HG03520 (cell line): ENCODE measurements around the gene TUBA4A.
A peak's percentile ranks its signal among the peaks of the same experiment; 100 is the strongest.
"Not testable (repeated sequence)": the region's sequence is repeated elsewhere in the genome, so short reads cannot be mapped to it uniquely, and the experiment has no call there.

Experiments used
- ATAC-seq: cut with Tn5 transposase; IDR thresholded peaks from one replicate; pipeline ENCODE4 v1.9.1; 2021; ENCODE audit warnings: mild to moderate bottlenecking, moderate library complexity; ENCODE audit not compliant: unreplicated experiment

TUBA4A gene

GRCh38 chr2:219214141-219214540 is 39.6 kb downstream of the TUBA4A start:
- ATAC-seq, result no peak

- ATAC-seq, result no peak
Observed at GRCh38 chr2:219213486-219214071, 40.1 kb downstream of the TUBA4A start.

GRCh38 chr2:219213026-219213415 is 40.7 kb downstream of the TUBA4A start:
- ATAC-seq, result no peak

GRCh38 chr2:219210886-219211362 is 42.8 kb downstream of the TUBA4A start:
- ATAC-seq, result no peak

- no peak for ATAC-seq
Observed at GRCh38 chr2:219210196-219210885, 43.4 kb downstream of the TUBA4A start.

GRCh38 chr2:219209236-219210195 is 44.2 kb downstream of the TUBA4A start:
- no peak for ATAC-seq

- ATAC-seq, result no peak
Observed at GRCh38 chr2:219207884-219208740, 45.6 kb downstream of the TUBA4A start.

GRCh38 chr2:219207134-219207883 is 46.4 kb downstream of the TUBA4A start:
- ATAC-seq, result no peak

- peak; percentile 97 for ATAC-seq
Observed at GRCh38 chr2:219206328-219207133, 47.2 kb downstream of the TUBA4A start, which contains the start of gene ZFAND2B. Gene ZFAND2B (plus strand): TSS chr2:219206782. CDS start chr2:219206988, 206 bp downstream.

- ATAC-seq, result no peak
Observed at GRCh38 chr2:219205981-219206327, 47.8 kb downstream of the TUBA4A start.

- no peak for ATAC-seq
Observed at GRCh38 chr2:219205165-219205538, 48.6 kb downstream of the TUBA4A start.

GRCh38 chr2:219204425-219205164 is 49.1 kb downstream of the TUBA4A start:
- ATAC-seq, result no peak

GRCh38 chr2:219201331-219201730 is 52.4 kb downstream of the TUBA4A start:
- not testable (repeated sequence) for ATAC-seq

- not testable (repeated sequence) for ATAC-seq
Observed at GRCh38 chr2:219200502-219201326, 53.0 kb downstream of the TUBA4A start.
